GM21723 (cell line): ENCODE results near the gene THRA.
"Not testable (repeated sequence)": the region's sequence is repeated elsewhere in the genome, so short reads cannot be mapped to it uniquely, and the experiment has no call there.

Experiments used
- ATAC-seq: cut with Tn5 transposase; IDR thresholded peaks from one replicate; pipeline ENCODE4 v1.9.1; 2021; ENCODE audit warnings: mild to moderate bottlenecking, moderate library complexity; ENCODE audit not compliant: unreplicated experiment

The THRA gene

DNA sequence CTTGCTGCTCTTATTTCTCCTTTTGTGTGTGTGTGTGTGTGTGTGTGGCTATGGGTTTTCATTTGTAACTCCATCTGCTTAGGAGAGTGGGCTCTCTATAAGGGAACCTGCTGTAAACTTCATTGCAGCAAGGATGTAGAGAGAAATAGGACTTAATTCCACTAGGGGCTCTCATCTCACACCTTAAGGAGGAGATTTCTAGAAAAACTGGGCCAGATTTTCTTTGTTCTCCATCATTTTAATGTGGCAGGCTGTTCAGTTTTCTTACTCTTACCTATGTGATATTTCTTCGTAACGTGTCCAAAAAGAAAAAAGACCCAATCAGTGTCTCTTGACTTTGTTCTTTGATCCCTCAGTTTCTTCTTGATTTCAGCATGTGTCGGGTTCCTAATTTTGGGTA is 73.1 kb downstream of the THRA start:
- no peak for ATAC-seq

GRCh38 chr17:40139566-40140058 is 76.8 kb downstream of the THRA start:
- ATAC-seq, result peak; percentile 8

GRCh38 chr17:40143166-40143565 is 80.4 kb downstream of the THRA start:
- not testable (repeated sequence) for ATAC-seq
